Mucosa of rectum (tissue), 2 donors: ENCODE measurements around the gene KIF1A.

Experiments
- H3K27ac ChIP-seq, 2 donors: one replicate each; pipeline ENCODE4 v1.7.0; 2013; ENCODE audit warnings: inconsistent platforms in 2 of 2, low read depth in 2 of 2, low read length in 2 of 2
- H3K27me3 ChIP-seq, 2 donors: one replicate each; pipeline ENCODE4 v1.7.0; 2013; ENCODE audit warnings: low read length in 2 of 2; ENCODE audit not compliant: control insufficient read depth in 2 of 2, insufficient read depth in 2 of 2
- H3K36me3 ChIP-seq, 2 donors: one replicate each; pipeline ENCODE4 v1.7.0; 2013; ENCODE audit warnings: low read length in 2 of 2; ENCODE audit not compliant: control insufficient read depth in 2 of 2, insufficient read depth in 2 of 2
- H3K4me1 ChIP-seq, 2 donors: one replicate each; pipeline ENCODE4 v1.7.0; 2013; ENCODE audit warnings: low read length in 2 of 2, mild to moderate bottlenecking in 1 of 2; ENCODE audit not compliant: control insufficient read depth in 2 of 2, insufficient read depth in 2 of 2
- H3K4me3 ChIP-seq, 2 donors: one replicate each; pipeline ENCODE4 v1.7.0; 2013; ENCODE audit warnings: low read length in 2 of 2
- H3K9ac ChIP-seq, 2 donors: one replicate each; pipeline ENCODE4 v1.7.0; 2013; ENCODE audit warnings: low read length in 2 of 2, low read depth in 1 of 2, mild to moderate bottlenecking in 1 of 2
- H3K9me3 ChIP-seq, 2 donors: one replicate each; pipeline ENCODE4 v1.7.0; 2013; ENCODE audit warnings: low read length in 2 of 2; ENCODE audit not compliant: control insufficient read depth in 2 of 2
- donor health status: healthy.
- donor health status: Normal muscosa, but diverticular disease.

The KIF1A gene

DNA sequence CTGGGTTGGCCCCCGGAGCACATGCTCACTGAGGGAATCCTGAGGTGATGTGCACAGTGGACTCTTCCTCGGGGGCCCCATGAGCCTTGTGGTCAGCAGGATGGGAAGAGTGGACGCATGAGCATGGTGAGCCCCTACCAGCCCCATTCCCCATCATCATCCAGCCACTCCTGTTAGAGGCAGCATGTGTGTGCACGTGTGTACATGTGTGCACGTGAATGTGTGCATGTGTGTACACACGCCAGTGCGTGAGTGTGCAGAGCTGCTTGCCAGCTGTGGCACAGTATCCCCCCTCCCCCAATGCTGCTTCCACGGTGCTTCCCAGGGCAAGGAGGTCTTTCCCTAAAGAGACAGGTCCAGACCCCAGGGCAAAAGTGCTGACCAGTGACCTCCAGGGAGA is 57.8 kb downstream of the KIF1A start:
- H3K27me3 ChIP-seq: no peaks in the 10 kb centered on the region
- no peaks in the 10 kb centered on the region for H3K36me3 ChIP-seq
- H3K4me1 ChIP-seq: no peaks in the 10 kb centered on the region
- H3K9ac ChIP-seq: no peak overlapping the region
- no peak overlapping the region for H3K27ac ChIP-seq
- H3K9me3 ChIP-seq: no peaks in the 10 kb centered on the region
- H3K4me3 ChIP-seq: no peak overlapping the region

DNA sequence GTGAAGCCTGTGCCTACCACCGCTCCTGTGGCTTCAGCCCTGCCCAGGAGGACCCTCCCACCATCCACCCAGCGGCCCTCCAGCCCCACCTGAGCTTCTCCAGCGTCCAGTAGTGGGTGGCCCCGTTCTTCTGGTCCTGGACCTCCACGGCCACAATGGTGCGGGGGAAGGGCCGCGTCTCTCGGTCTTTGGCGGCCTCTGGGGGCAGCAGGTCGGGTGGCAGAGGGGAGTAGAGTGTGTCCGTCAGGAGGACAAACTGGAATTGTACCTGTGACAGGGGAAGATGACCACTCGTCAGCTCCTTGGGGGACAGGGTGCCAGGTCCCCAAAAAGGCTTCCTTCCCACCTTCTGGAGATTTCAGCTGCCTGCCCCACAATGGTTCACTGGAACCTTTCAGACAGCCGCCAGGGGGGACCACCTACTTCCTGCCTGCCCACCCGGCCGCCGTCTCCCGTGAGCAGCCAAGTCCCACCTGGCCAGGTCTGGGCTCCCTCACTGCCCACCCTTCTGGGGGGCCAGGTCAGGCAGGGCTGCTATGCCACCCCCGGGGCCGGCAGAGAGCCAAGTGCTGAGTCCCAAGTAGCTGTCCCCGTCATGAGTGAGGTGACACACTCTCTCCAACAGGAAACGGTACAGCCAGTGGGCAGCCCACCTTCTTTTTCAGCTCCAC is 59.3 kb downstream of the KIF1A start:
- Histone ChIP-seq H3K4me3 (no peak overlapping the region), H3K9me3 (no peaks in the 10 kb centered on the region), H3K27ac (no peak overlapping the region), H3K27me3 (no peaks in the 10 kb centered on the region), H3K9ac (no peak overlapping the region), H3K4me1 (no peaks in the 10 kb centered on the region), H3K36me3 (no peaks in the 10 kb centered on the region)

DNA sequence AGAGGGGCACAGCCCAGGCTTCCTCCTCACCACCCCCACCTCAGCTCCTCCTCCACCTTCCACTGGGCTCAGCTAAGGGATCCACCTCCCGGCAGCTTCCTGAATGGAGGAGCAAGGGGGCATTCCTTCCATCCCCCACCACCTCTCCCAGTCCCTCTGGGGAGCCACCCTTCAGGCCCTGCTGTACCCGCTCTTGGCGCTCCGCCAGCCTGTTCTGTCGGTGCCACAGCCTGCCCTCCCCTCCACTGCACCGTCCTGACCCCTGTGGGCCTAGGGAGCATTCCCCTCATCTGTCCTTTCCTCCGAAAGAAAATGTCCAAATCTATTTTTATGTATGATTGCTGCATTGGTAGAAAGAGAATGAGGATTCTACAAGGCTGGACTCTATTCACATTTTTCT is 59.9 kb downstream of the KIF1A start:
- Histone ChIP-seq H3K4me3 (no peak overlapping the region), H3K9me3 (no peaks in the 10 kb centered on the region), H3K9ac (no peak overlapping the region), H3K36me3 (no peaks in the 10 kb centered on the region), H3K27me3 (no peaks in the 10 kb centered on the region), H3K4me1 (no peaks in the 10 kb centered on the region), H3K27ac (no peak overlapping the region)

DNA sequence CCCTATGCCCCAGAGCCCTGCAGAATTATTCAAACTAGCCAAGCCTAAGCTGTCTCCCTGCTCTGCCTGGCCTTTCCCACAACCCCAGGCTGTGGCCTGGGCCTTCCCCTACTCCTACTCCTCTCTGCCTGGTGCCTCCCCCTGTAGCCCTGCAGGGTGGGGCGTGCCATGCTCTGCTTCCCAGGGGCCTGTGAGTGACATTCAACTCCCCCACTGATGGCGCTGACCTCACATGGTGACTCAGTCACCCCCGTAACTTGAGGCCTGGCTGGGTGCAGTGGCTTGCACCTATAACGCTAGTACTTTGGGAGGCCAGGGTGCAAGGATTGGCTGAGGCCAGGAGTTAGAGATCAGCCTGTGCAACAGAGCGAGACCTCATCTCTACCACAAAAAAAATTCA is 60.6 kb downstream of the KIF1A start:
- Histone ChIP-seq H3K27me3 (no peaks in the 10 kb centered on the region), H3K9me3 (no peaks in the 10 kb centered on the region), H3K9ac (no peak overlapping the region), H3K4me3 (no peak overlapping the region), H3K4me1 (no peaks in the 10 kb centered on the region), H3K27ac (no peak overlapping the region), H3K36me3 (no peaks in the 10 kb centered on the region)

DNA sequence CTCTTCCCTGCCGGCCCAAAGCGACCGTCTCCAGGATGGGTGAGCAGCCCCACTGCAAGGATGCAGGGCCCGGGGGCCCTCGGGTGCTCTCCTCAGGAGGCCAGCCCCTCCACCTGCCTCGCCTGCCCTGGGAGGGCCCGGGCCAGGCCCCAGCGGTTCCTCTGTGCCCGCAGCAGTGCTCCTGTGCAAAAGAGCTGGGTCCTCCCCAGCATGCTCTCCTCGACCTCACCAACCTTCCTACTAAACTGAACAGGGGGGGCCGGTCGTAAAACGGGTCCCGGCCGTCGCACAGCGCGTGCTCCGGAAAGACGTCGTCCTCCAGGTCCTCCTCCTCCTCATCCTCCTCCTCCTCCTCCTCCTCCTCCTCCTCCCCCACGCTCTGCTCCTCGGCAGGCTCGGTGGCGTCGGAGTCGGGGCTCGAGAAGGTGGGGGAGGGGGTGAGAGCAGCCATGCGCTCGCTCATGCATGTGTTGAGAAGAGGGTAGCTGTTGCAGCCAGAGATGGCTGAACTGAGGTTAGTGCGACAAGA is 62.9 kb downstream of the KIF1A start:
- no peaks in the 10 kb centered on the region for H3K27me3 ChIP-seq
- no peaks in the 10 kb centered on the region for H3K36me3 ChIP-seq
- no peaks in the 10 kb centered on the region for H3K9me3 ChIP-seq
- no peaks in the 10 kb centered on the region for H3K4me1 ChIP-seq
- no peak overlapping the region for H3K27ac ChIP-seq
- H3K4me3 ChIP-seq: no peak overlapping the region
- H3K9ac ChIP-seq: no peak overlapping the region

DNA sequence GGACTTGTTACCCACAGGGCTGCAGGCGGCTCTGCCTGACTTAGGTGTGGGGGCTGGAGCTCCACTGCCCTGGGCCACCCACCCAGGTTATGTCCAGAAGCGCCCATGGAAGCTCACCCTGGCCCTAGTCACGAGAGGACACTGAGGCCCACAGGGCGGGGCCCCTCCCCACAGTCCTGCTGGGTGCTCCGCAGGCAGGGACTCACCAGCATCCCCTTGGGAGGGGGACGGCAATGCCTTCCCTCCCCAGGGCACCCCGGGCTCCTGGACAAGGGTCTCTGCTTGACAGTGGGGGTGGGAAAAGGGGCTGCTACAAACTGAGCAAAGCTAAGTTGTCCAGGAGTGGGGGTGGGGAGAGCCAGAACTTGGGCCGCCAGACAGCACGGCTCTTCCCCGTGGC is 67.8 kb downstream of the KIF1A start:
- no peak overlapping the region for H3K9ac ChIP-seq
- H3K4me1 ChIP-seq: no peaks in the 10 kb centered on the region
- H3K27me3 ChIP-seq: peaks cover 0 to 2% of the 10 kb centered on the region in 2 donors
- no peak overlapping the region for H3K27ac ChIP-seq
- no peak overlapping the region for H3K4me3 ChIP-seq
- H3K36me3 ChIP-seq: no peaks in the 10 kb centered on the region
- no peaks in the 10 kb centered on the region for H3K9me3 ChIP-seq

DNA sequence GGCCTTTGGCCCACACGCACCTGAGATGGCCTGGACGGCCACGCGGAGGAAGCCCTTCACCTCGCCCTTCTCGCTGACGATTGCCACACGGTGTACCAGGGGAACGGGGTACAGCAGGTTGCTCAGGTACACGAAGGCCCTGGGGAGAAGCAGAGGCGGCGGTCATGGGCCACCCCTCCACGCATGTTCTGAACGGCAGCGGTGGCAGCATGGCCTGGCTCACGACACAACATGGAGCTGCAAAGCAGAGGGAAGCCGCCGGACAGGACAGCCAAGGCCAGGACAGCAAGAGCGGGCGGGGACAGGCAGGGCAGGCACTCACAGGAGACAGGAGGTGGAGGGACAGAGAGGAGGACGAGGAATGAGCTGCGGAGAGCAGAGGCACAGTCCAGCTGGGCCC is 69.6 kb downstream of the KIF1A start:
- Histone ChIP-seq H3K4me1 (no peaks in the 10 kb centered on the region), H3K9ac (no peak overlapping the region), H3K36me3 (no peaks in the 10 kb centered on the region), H3K9me3 (no peaks in the 10 kb centered on the region), H3K27me3 (peaks cover 0 to 2% of the 10 kb centered on the region in 2 donors), H3K4me3 (no peak overlapping the region), H3K27ac (no peak overlapping the region)

DNA sequence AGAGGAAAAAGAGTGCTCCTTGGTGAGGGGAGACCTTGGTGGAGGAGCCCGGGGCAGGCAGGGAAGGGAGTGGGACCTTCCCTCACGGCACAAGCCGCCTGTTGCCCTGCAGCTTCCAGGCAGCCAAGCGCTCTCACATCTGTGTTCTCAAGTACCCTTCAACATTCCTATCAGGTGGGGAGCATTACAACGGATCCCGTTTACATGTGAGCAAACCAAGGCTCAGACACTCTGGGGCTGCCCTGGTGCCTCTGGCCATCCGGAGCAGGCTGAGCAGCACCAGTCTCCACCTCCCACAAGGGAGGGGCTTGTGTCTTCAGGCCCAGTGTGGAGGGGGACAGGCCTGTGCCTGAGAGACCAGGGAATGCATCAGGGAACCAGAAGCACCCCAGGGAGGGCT is 70.5 kb downstream of the KIF1A start:
- no peak overlapping the region for H3K27ac ChIP-seq
- H3K4me1 ChIP-seq: no peaks in the 10 kb centered on the region
- no peaks in the 10 kb centered on the region for H3K9me3 ChIP-seq
- peaks cover 0 to 2% of the 10 kb centered on the region in 2 donors for H3K27me3 ChIP-seq
- H3K4me3 ChIP-seq: no peak overlapping the region
- no peak overlapping the region for H3K9ac ChIP-seq
- no peaks in the 10 kb centered on the region for H3K36me3 ChIP-seq

DNA sequence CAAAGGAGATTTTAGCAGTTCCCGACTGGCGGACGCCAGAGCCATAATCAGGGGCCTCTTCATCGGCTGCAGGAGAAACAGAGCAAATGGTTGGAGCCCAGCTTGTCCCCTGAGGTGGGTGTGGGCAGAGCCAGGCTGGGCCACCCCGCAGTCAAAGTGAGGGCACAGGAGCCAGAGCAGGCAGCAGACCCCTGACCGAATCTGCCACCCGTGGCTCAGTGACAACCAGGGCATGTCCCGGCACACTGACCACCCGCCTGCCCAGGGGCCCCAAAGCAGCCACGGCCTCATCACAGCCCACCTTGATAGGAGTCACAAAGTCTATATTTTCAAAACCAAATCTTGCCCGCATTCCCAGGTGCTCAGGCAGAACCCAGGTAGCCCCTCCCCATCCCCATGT is 72.8 kb downstream of the KIF1A start:
- no peaks in the 10 kb centered on the region for H3K4me1 ChIP-seq
- H3K27me3 ChIP-seq: peaks cover 0 to 2% of the 10 kb centered on the region in 2 donors
- no peak overlapping the region for H3K9ac ChIP-seq
- H3K4me3 ChIP-seq: no peak overlapping the region
- no peaks in the 10 kb centered on the region for H3K9me3 ChIP-seq
- H3K36me3 ChIP-seq: no peaks in the 10 kb centered on the region
- H3K27ac ChIP-seq: no peak overlapping the region

DNA sequence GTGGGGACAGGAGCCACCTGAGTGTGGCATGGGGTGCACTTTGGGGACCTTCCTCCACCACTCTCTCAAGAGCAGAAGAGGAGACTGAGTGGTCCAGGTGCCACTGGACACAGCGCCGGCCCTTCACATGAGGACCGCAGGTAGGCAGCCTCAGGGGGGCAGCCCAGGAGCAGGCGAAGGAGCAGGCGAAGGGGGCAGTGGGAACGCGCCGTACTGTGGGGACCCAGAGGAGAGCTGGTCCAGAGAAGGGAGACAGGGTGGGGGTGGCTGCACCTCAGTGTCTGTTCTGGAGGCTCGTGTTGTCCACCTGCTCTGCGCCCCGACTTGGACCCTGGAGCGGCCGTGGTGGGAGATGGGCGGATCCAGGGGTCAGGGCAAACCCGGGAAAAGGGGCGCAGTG is 73.3 kb downstream of the KIF1A start:
- Histone ChIP-seq H3K4me3 (no peak overlapping the region), H3K36me3 (no peaks in the 10 kb centered on the region), H3K27ac (no peak overlapping the region), H3K27me3 (peaks cover 0 to 2% of the 10 kb centered on the region in 2 donors), H3K9me3 (no peaks in the 10 kb centered on the region), H3K4me1 (no peaks in the 10 kb centered on the region), H3K9ac (no peak overlapping the region)
